Pancreas (tissue), 10 donors: ENCODE results near the gene ADK. TPM values are rescaled to one million over a fixed set of nuclear protein-coding genes. Genes with fewer than 3 reads are reported as not detected.

Source experiments
- ATAC-seq, 4 donors: fragments of 200-7000 bp; cut with Tn5 transposase; one replicate each; pipeline versions ENCODE4 v1.8.0 to v1.9.1; 2020; ENCODE audit warnings: mild to moderate bottlenecking in 4 of 4, moderate library complexity in 4 of 4
- DNase-seq, 6 donors: peaks; one replicate each; pipeline ENCODE4 v3.0.0-alpha.2; 2020
- FAIRE-seq: peaks from 2 replicates; lab custom pipeline; 2012; peaks lifted over from hg19 to GRCh38; lab: Jason Lieb, UNC
- H3K27ac ChIP-seq, 4 donors: fragments of 200-600 bp; sonication (generic); 1 replicate in 3 of 4; 2 replicates in 1 of 4; pipeline versions ENCODE4 v1.5.0 to v1.8.0; 2020
- H3K27me3 ChIP-seq, 4 donors: fragments of 200-600 bp; one replicate each; pipeline ENCODE4 v1.8.0; 2021
- H3K36me3 ChIP-seq, 3 donors: fragments of 200-600 bp; sonication (generic) in 1 of 3; one replicate each; pipeline versions ENCODE4 v1.5.0 to v1.8.0; 2020 to 2021
- H3K4me1 ChIP-seq, 3 donors: fragments of 200-600 bp; one replicate each; pipeline ENCODE4 v1.8.0; 2021
- H3K4me3 ChIP-seq, 4 donors: fragments of 200-600 bp; sonication (generic) in 2 of 4; one replicate each; pipeline versions ENCODE4 v1.5.0 to v1.8.0; 2020 to 2021
- H3K9me3 ChIP-seq, 4 donors: fragments of 200-600 bp; one replicate each; pipeline ENCODE4 v1.8.0; 2021
- WGBS, 2 donors: extraction: QIAGEN DNeasy Blood & Tissue Kit; methylation state at CpG; one replicate each; pipeline ENCODE4 v1.1.7; 2013; 5-methylcytosine and 5-hydroxymethylcytosine counted together
- intact Hi-C, 3 donors: fragments of 100-400 bp; cut with DNase I; formaldehyde crosslinking; loops; one replicate each; pipeline versions ENCODE4 v1.11.1 to v1.14.2; 2022
- polyA plus RNA-seq, 2 donors: library from polyadenylated mRNA; stranded (reverse); fragments of 200-250 nt; gene quantifications; one replicate each; pipeline ENCODE4 v1.2.3, GENCODE V29; 2013
- total RNA-seq, 6 donors: library from RNA; stranded (reverse); fragmentation: NEBNext Ultra II Directional in 4 of 6; extraction: Animal tissue kit (Norgen Biotek cat#: 25700) in 4 of 6; gene quantifications; one replicate each; pipeline versions ENCODE4 v1.2.1 to v1.2.4, GENCODE V29; 2021 to 2023
- TF ChIP-seq, protein P1 (sequence below), 4 donors: fragments of 200-600 bp; sonication (generic) in 3 of 4; IDR thresholded peaks; one replicate each; pipeline versions ENCODE4 v1.5.0 to v1.8.0; 2021; ENCODE audit warnings: antibody characterized with exemption in 4 of 4
- donor health status: healthy with polysubstance abuse.
- donor health status: DM: no; HTN: no; CAD: no; lungs with moderate emphysema.
- donor health status: DM: no; HTN: no; CAD: no.
- donor health status: control.
- donor health status: control.
- donor health status: Bipolar disorder and iron deficiency.
- donor health status: DM: yes; HTN: yes; CAD: no.
- donor health status: DM: no; HTN: no; CAD: no.
- donor health status: DM: no; HTN: no; CAD: no.
- donor health status: DM: yes; HTN: yes; CAD: no.

Gene ADK
- total and polyA plus RNA-seq, 8 donors = 6.5 to 17.3 (median 13.4) TPM

DNA sequence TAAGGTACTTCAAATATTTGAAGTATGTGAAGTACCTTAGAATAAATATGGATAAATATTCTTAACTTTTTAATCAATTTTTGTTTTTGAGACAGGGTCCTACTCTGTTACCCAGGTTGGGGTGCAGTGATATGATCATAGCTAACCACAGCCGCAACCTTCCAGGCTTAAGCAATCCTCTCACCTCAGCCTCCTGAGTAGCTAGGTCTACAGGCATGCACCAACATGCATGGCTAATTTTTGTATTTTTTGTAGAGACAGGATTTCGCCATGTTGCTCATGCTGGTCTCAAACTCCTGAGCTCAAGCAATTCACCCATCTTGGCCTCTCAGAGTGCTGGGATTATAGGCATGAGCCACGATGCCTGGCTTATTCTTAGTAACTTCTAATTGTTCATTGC lies 555.9 kb downstream of the ADK start:
- WGBS, 2 donors = 97 to 99% methylated on average over 3 of the region's 3 CpGs
- TF ChIP-seq, protein P1, sequence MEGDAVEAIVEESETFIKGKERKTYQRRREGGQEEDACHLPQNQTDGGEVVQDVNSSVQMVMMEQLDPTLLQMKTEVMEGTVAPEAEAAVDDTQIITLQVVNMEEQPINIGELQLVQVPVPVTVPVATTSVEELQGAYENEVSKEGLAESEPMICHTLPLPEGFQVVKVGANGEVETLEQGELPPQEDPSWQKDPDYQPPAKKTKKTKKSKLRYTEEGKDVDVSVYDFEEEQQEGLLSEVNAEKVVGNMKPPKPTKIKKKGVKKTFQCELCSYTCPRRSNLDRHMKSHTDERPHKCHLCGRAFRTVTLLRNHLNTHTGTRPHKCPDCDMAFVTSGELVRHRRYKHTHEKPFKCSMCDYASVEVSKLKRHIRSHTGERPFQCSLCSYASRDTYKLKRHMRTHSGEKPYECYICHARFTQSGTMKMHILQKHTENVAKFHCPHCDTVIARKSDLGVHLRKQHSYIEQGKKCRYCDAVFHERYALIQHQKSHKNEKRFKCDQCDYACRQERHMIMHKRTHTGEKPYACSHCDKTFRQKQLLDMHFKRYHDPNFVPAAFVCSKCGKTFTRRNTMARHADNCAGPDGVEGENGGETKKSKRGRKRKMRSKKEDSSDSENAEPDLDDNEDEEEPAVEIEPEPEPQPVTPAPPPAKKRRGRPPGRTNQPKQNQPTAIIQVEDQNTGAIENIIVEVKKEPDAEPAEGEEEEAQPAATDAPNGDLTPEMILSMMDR (IDR thresholded peaks at IDR 0.05) = no peak
- no peak for FAIRE-seq

DNA sequence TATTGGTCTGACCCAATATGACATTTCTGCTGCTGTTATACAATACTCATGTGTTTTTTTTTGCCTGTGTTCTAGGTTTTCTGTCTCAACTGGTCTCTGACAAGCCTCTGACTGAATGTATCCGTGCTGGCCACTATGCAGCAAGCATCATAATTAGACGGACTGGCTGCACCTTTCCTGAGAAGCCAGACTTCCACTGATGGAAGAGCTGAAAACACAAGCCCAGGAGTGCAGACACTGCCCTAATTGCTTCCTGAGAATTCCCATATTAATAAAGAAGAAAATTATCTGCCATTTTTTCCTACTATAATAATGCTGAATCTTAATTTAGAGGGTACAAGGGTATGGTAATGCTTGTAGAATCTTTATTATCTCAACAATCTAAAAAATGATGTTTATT lies 557.2 kb downstream of the ADK start:
- DNase-seq = no peak
- 94 to 98% methylated on average over 2 of the region's 2 CpGs for WGBS, 2 donors
- Histone ChIP-seq H3K36me3 (no peaks in the 10 kb centered on the region), H3K4me1 (peaks cover 11 to 24% (median 18%) of the 10 kb centered on the region in 3 donors), H3K9me3 (no peaks in the 10 kb centered on the region), H3K27me3 (no peaks in the 10 kb centered on the region), H3K27ac (no peak overlapping the region), H3K4me3 (no peak overlapping the region)
- no peak for FAIRE-seq
- ATAC-seq = no peak
- intact Hi-C loops = no loop called here
- TF ChIP-seq, protein P1 (IDR thresholded peaks at IDR 0.05) = no peak

More for the DNA sequence above, 555.9 kb downstream of the ADK start:
- Histone ChIP-seq H3K36me3 (no peaks in the 10 kb centered on the region), H3K4me3 (no peak overlapping the region), H3K4me1 (peaks cover 11 to 24% (median 18%) of the 10 kb centered on the region in 3 donors), H3K27ac (no peak overlapping the region), H3K9me3 (no peaks in the 10 kb centered on the region), H3K27me3 (no peaks in the 10 kb centered on the region)
- no peak for DNase-seq
- ATAC-seq = no peak
- intact Hi-C loops = no loop called here

GRCh38 chr10:74718208-74718607 lies 567.2 kb downstream of the ADK start:
- intact Hi-C loops = no loop called here
- H3K4me1 ChIP-seq = no peaks in the 10 kb centered on the region
- no peaks in the 10 kb centered on the region for H3K36me3 ChIP-seq
- no peak for FAIRE-seq
- H3K27ac ChIP-seq = no peak overlapping the region
- TF ChIP-seq, protein P1 (IDR thresholded peaks at IDR 0.05) = no peak
- H3K27me3 ChIP-seq = no peaks in the 10 kb centered on the region
- DNase-seq = no peak
- 94 to 100% methylated on average over 1 of the region's 1 CpG for WGBS, 2 donors
- no peak overlapping the region for H3K4me3 ChIP-seq
- H3K9me3 ChIP-seq = no peaks in the 10 kb centered on the region
- ATAC-seq = no peak

- H3K27me3 ChIP-seq = no peaks in the 10 kb centered on the region
- TF ChIP-seq, protein P1 (IDR thresholded peaks at IDR 0.05) = no peak
- FAIRE-seq = no peak
- intact Hi-C loops = no loop called here
- H3K9me3 ChIP-seq = no peaks in the 10 kb centered on the region
- 88 to 94% methylated on average over 1 of the region's 1 CpG for WGBS, 2 donors
- ATAC-seq = no peak
- DNase-seq = no peak
- H3K27ac ChIP-seq = no peak overlapping the region
- H3K36me3 ChIP-seq = no peaks in the 10 kb centered on the region
- H3K4me1 ChIP-seq = no peaks in the 10 kb centered on the region
- H3K4me3 ChIP-seq = no peak overlapping the region
These were observed 577.2 kb downstream of the ADK start for GRCh38 chr10:74728225-74728624.

GRCh38 chr10:74730246-74730645 lies 579.2 kb downstream of the ADK start:
- intact Hi-C loops = no loop called here
- Histone ChIP-seq H3K4me3 (no peak overlapping the region), H3K27me3 (no peaks in the 10 kb centered on the region), H3K27ac (no peak overlapping the region), H3K36me3 (no peaks in the 10 kb centered on the region), H3K9me3 (no peaks in the 10 kb centered on the region), H3K4me1 (no peaks in the 10 kb centered on the region)
- no peak for DNase-seq
- WGBS, 2 donors = 68 to 81% methylated on average over 4 of the region's 4 CpGs
- TF ChIP-seq, protein P1 (IDR thresholded peaks at IDR 0.05) = no peak
- FAIRE-seq = no peak
- no peak for ATAC-seq
